ENCODE measurements around the gene MPP2.

DNA sequence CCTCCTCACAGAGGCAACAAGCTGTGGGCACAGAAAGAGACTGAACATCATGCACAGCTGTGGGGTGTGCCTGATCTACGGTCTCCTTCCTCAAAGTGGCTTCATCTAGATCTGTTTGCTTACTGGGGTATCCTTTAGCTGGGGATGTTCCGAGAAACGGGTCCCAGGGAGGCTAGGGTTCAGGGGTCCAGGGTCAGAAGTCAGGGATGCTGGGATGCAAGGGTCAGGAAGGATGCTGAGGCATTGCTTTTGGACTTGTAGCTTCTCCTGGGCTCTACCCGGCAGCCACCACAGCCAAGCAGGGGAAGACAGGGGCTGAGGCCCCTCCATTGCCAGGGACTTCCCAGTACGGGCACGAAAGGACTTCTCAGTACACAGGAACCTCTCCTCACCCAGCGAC is 53.8 kb downstream of the MPP2 start:
- TF ChIP-seq, protein P1, sequence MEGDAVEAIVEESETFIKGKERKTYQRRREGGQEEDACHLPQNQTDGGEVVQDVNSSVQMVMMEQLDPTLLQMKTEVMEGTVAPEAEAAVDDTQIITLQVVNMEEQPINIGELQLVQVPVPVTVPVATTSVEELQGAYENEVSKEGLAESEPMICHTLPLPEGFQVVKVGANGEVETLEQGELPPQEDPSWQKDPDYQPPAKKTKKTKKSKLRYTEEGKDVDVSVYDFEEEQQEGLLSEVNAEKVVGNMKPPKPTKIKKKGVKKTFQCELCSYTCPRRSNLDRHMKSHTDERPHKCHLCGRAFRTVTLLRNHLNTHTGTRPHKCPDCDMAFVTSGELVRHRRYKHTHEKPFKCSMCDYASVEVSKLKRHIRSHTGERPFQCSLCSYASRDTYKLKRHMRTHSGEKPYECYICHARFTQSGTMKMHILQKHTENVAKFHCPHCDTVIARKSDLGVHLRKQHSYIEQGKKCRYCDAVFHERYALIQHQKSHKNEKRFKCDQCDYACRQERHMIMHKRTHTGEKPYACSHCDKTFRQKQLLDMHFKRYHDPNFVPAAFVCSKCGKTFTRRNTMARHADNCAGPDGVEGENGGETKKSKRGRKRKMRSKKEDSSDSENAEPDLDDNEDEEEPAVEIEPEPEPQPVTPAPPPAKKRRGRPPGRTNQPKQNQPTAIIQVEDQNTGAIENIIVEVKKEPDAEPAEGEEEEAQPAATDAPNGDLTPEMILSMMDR (conservative IDR thresholded peaks at IDR 0.05 in 1 of 2, IDR thresholded peaks at IDR 0.05 in 1 of 2; ENCODE audit: extremely low read depth in 1 of 2, insufficient read depth in 1 of 2, low read depth in 1 of 2, low read length in 2 of 2), result no peak
- no peak for TF ChIP-seq EZH2 (IDR thresholded peaks at IDR 0.05; ENCODE audit: borderline replicate concordance, low read length)

Data from mammary epithelial cell (primary cell).